ENCODE results near the gene IFT27.
A peak's percentile ranks its signal among the peaks of the same experiment; 100 is the strongest.
"Not testable (repeated sequence)": the region's sequence is repeated elsewhere in the genome, so short reads cannot be mapped to it uniquely, and the experiment has no call there.

IFT27 gene

GRCh38 chr22:36755316-36755715 lies 20.6 kb downstream of the IFT27 start:
- DNase-seq (ENCODE audit: low read depth in 1 of 2, low spot score in 1 of 2): no peak
- H3K4me3 ChIP-seq (replicated peaks; ENCODE audit: insufficient read depth, low read length): no peak overlapping the region
- TF ChIP-seq CTCF (IDR thresholded peaks at IDR 0.05; ENCODE audit: insufficient read depth, low read length) (no peak), SPI1 (IDR thresholded peaks at IDR 0.05; ENCODE audit: borderline replicate concordance, low read depth) (no peak), POLR2AphosphoS5 (IDR thresholded peaks at IDR 0.05; ENCODE audit: low read depth) (no peak), GABPA (IDR thresholded peaks at IDR 0.05; ENCODE audit: low read depth) (no peak)
- H3K27me3 ChIP-seq (ENCODE audit: insufficient read depth, poor library complexity, severe bottlenecking): no peaks in the 10 kb centered on the region
- H3K27ac ChIP-seq (replicated peaks): no peak overlapping the region

- H3K27ac ChIP-seq (replicated peaks); DNase-seq (ENCODE audit: low read depth in 1 of 2, low spot score in 1 of 2); H3K27me3 ChIP-seq (ENCODE audit: insufficient read depth, poor library complexity, severe bottlenecking); H3K4me3 ChIP-seq (replicated peaks; ENCODE audit: insufficient read depth, low read length): not testable (repeated sequence)
These were observed 21.0 kb downstream of the IFT27 start for GRCh38 chr22:36754881-36755280.

- TF ChIP-seq CTCF (IDR thresholded peaks at IDR 0.05; ENCODE audit: insufficient read depth, low read length) (no peak), POLR2AphosphoS5 (IDR thresholded peaks at IDR 0.05; ENCODE audit: low read depth) (no peak), GABPA (IDR thresholded peaks at IDR 0.05; ENCODE audit: low read depth) (no peak), SPI1 (IDR thresholded peaks at IDR 0.05; ENCODE audit: borderline replicate concordance, low read depth) (no peak), REST (IDR thresholded peaks at IDR 0.05; ENCODE audit: insufficient replicate concordance, low read depth) (no peak)
- no peaks in the 10 kb centered on the region for H3K27me3 ChIP-seq (ENCODE audit: insufficient read depth, poor library complexity, severe bottlenecking)
- H3K27ac ChIP-seq (replicated peaks): no peak overlapping the region
- DNase-seq (ENCODE audit: low read depth in 1 of 2, low spot score in 1 of 2): no peak
- H3K4me3 ChIP-seq (replicated peaks; ENCODE audit: insufficient read depth, low read length): no peak overlapping the region
These were observed 22.0 kb downstream of the IFT27 start for GRCh38 chr22:36753916-36754315.

- no peak overlapping the region for H3K27ac ChIP-seq (replicated peaks)
These were observed 22.7 kb downstream of the IFT27 start for GRCh38 chr22:36753120-36753802.

More at GRCh38 chr22:36753120-36753802, 22.7 kb downstream of the IFT27 start:
- no peak for DNase-seq (ENCODE audit: low read depth in 1 of 2, low spot score in 1 of 2)
- TF ChIP-seq GABPA (IDR thresholded peaks at IDR 0.05; ENCODE audit: low read depth): no peak
- TF ChIP-seq REST (IDR thresholded peaks at IDR 0.05; ENCODE audit: insufficient replicate concordance, low read depth): peak; percentile 85
- Histone ChIP-seq H3K27me3 (ENCODE audit: insufficient read depth, poor library complexity, severe bottlenecking) (no peaks in the 10 kb centered on the region), H3K4me3 (replicated peaks; ENCODE audit: insufficient read depth, low read length) (no peak overlapping the region)

All from HL-60 (cell line).